ENCODE results near the gene PTRHD1.
A peak's percentile ranks its signal among the peaks of the same experiment; 100 is the strongest.

- peak; percentile 83 for TF ChIP-seq CTCF (IDR thresholded peaks at IDR 0.05; ENCODE audit: low read depth, low read length)
- TF ChIP-seq POLR2A (IDR thresholded peaks at IDR 0.05; ENCODE audit: extremely low read depth, insufficient read length) = no peak
These were observed 32.0 kb upstream of the PTRHD1 start for GRCh38 chr2:24824966-24825882.
